Measurements from ENCODE around the gene GNA12. TPM values are rescaled to one million over a fixed set of nuclear protein-coding genes. Genes with fewer than 3 reads are reported as not detected.

GNA12 gene
- total and polyA plus RNA-seq, 10 of the 15 experiments (the other 5 are each of a cell fraction or from before 2014, with no cell fraction given), result 1.9 to 51.8 (median 12.6) TPM

DNA sequence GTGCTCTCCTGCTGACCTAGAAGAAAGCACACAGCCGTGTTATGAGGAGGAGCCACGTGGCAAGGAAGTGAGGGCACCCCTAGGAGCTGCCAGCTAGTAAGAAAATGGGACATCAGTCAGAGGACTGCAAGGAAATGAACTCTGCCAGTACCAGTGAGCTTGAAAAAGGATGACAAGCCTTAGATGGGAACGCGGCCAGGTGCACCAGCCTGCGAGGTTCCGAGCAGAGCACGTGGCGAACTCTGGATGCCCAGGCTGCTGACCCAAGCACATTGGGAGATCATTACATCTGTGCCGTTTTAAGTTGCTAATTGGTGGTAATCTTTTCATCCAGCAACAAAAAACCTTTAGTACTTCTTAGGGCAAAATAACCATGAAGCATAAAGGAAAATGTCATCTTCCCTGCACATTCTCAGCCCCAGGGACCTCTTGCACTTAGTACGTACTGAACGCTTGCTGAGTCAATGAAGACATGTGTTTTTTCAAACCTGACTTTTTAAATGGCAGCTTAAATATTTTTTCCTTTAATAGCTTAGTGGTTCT is 86.7 kb downstream of the GNA12 start:
- Histone ChIP-seq H3K4me3 (no peak overlapping the region), H3K4me2 (ENCODE audit: control insufficient read depth, insufficient read depth) (peak overlapping the region; percentile 10; the same call in 1 of the 2 replicates), H3K36me3 (ENCODE audit: control insufficient read depth in 2 of 2, insufficient read depth in 2 of 2, low read length in 1 of 2) (no peaks in the 10 kb centered on the region; a peak in 2 of 4 replicates), H3K9ac (ENCODE audit: control insufficient read depth, insufficient read depth, low read length) (no peak overlapping the region), H3K79me2 (ENCODE audit: control insufficient read depth, insufficient read depth, low read length) (peaks cover 2% of the 10 kb centered on the region), H2AFZ (ENCODE audit: control insufficient read depth, low read depth, low read length) (no peak overlapping the region), H3K27ac (ENCODE audit: control insufficient read depth, insufficient read depth) (peak overlapping the region; percentile 86), H3K27me3 (replicated peaks in 1 of 2; ENCODE audit: control insufficient read depth in 2 of 2, insufficient read depth in 2 of 2, low read length in 1 of 2) (no peaks in the 10 kb centered on the region), H3K4me1 (ENCODE audit: control insufficient read depth, insufficient read depth, low read length) (peaks cover 33% of the 10 kb centered on the region), H4K20me1 (ENCODE audit: control insufficient read depth, insufficient read depth) (no peaks in the 10 kb centered on the region), H3K9me3 (replicated peaks; ENCODE audit: control insufficient read depth, insufficient read depth, low read length) (no peaks in the 10 kb centered on the region; the same call in 2 of the 3 replicates)
- DNase-seq (ENCODE audit: low read depth, low spot score) (no peak), ATAC-seq (peak; percentile 32), FAIRE-seq (no peak)
- ChIA-PET SMC1A (ENCODE audit: uncharacterized antibody, unreplicated experiment) (interaction anchor here (0.6 to 5.3 kb wide), 26 partner anchors 10 to 137 kb away, joined by 3 to 31 read pairs (median 5); no protein-coding TSS in a partner anchor), POLR2A (interaction anchor here (0.7 to 2.3 kb wide), 12 partner anchors 12 to 97 kb away, joined by 3 to 17 read pairs (median 4); no protein-coding TSS in a partner anchor), CTCF (interaction anchor here (0.7 to 5.6 kb wide), 24 partner anchors 10 to 520 kb away, joined by 3 to 33 read pairs (median 4); no protein-coding TSS in a partner anchor), RAD21 (ENCODE audit: unreplicated experiment) (interaction anchor here (0.6 to 2.7 kb wide), 24 partner anchors 9 to 294 kb away, joined by 3 to 50 read pairs (median 4); no protein-coding TSS in a partner anchor)
- intact Hi-C loops (cut with micrococcal nuclease; ENCODE audit: unreplicated experiment), result loop anchor here (5.0 kb wide), 1 partner anchor 65 kb away; no protein-coding TSS in a partner anchor
- BruUV-seq (replicated peaks), result TSS peak; percentile 72
- WGBS (ENCODE audit: insufficient coverage, insufficient replicate concordance, low lambda C conversion rate, missing lambda C conversion rate), result 59% methylated on average over 11 of the region's 11 CpGs
- in situ Hi-C loops (cut with MboI), result no loop called here
- TF ChIP-seq HDAC6 (IDR thresholded peaks at IDR 0.05; ENCODE audit: unreplicated experiment), result no peak
- TF ChIP-seq BRCA1 (IDR thresholded peaks at IDR 0.05; ENCODE audit: low read depth, low read length), result no peak
- TF ChIP-seq MXI1 (IDR thresholded peaks at IDR 0.05; ENCODE audit: low read depth, low read length), result peak; percentile 35; the same call in 1 of the 2 replicates

DNA sequence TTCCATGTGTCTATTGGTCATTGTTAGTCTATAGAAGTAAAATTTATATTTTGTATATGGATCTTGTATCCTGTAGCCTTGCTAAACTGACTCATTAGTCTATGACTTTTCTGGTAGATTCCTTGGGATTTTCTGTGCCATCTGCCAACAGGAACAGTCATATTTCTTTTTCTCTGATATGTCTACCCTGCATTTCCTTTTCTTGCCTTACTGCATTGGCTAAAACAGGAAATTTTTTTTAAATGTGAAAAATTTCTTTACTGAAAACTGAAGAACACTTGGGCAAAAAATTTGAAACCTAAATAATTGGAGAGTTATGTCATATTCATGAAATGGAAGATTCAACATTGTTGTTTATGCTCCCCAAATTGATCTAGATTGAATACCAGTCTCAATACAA is 88.6 kb downstream of the GNA12 start:
- ChIA-PET POLR2A (no interaction called here), RAD21 (ENCODE audit: unreplicated experiment) (interaction anchor here (0.9 kb wide), 1 partner anchor 29 kb away, joined by 3 read pairs; no protein-coding TSS in a partner anchor), CTCF (interaction anchor here (0.9 kb wide), 1 partner anchor 36 kb away, joined by 3 read pairs; no protein-coding TSS in a partner anchor), SMC1A (ENCODE audit: uncharacterized antibody, unreplicated experiment) (interaction anchor here (0.8 kb wide), 1 partner anchor 45 kb away, joined by 3 read pairs; no protein-coding TSS in a partner anchor)
- intact Hi-C loops (cut with micrococcal nuclease; ENCODE audit: unreplicated experiment) (loop anchor here (5.0 kb wide), 1 partner anchor 67 kb away; no protein-coding TSS in a partner anchor), in situ Hi-C loops (cut with MboI) (no loop called here)
- no peak for DNase-seq (ENCODE audit: low read depth, low spot score)
- peaks cover 30% of the 10 kb centered on the region for H3K4me1 ChIP-seq (ENCODE audit: control insufficient read depth, insufficient read depth, low read length)
- H3K36me3 ChIP-seq (ENCODE audit: control insufficient read depth in 2 of 2, insufficient read depth in 2 of 2, low read length in 1 of 2), result no peaks in the 10 kb centered on the region; a peak in 2 of 4 replicates
- H3K79me2 ChIP-seq (ENCODE audit: control insufficient read depth, insufficient read depth, low read length), result peaks cover 2% of the 10 kb centered on the region
- no peak for FAIRE-seq
- TF ChIP-seq ATF3 (IDR thresholded peaks at IDR 0.05; ENCODE audit: borderline replicate concordance, extremely low read depth, low read depth, low read length) (no peak), TCF3 (IDR thresholded peaks at IDR 0.05; ENCODE audit: borderline replicate concordance, insufficient read depth, low read depth, low read length) (no peak), PAX8 (IDR thresholded peaks at IDR 0.05) (no peak), ETV6 (conservative IDR thresholded peaks at IDR 0.05 in 1 of 2, IDR thresholded peaks at IDR 0.05 in 1 of 2; ENCODE audit: borderline replicate concordance in 1 of 2, low read depth in 1 of 2) (no peak)
- no peak for ATAC-seq
- H3K4me3 ChIP-seq, result no peak overlapping the region
- no peak overlapping the region for H3K27ac ChIP-seq (ENCODE audit: control insufficient read depth, insufficient read depth)
- H4K20me1 ChIP-seq (ENCODE audit: control insufficient read depth, insufficient read depth), result no peaks in the 10 kb centered on the region
- no TSS peak for BruUV-seq (replicated peaks)
- no peak overlapping the region for H3K4me2 ChIP-seq (ENCODE audit: control insufficient read depth, insufficient read depth)
- no peak overlapping the region for H2AFZ ChIP-seq (ENCODE audit: control insufficient read depth, low read depth, low read length)
- no peak overlapping the region for H3K9ac ChIP-seq (ENCODE audit: control insufficient read depth, insufficient read depth, low read length)
- H3K27me3 ChIP-seq (replicated peaks in 1 of 2; ENCODE audit: control insufficient read depth in 2 of 2, insufficient read depth in 2 of 2, low read length in 1 of 2), result no peaks in the 10 kb centered on the region
- no peaks in the 10 kb centered on the region; the same call in 2 of the 3 replicates for H3K9me3 ChIP-seq (replicated peaks; ENCODE audit: control insufficient read depth, insufficient read depth, low read length)
